Activated CD8-positive, alpha-beta T cell treated with anti-CD3 and anti-CD28 coated beads for 36 hours (primary cell): ENCODE data around the gene SVIL. TPM values are rescaled to one million over a fixed set of nuclear protein-coding genes. Genes with fewer than 3 reads are reported as not detected.

Experiments used
- ATAC-seq: fragments of 200-7000 bp; cut with Tn5 transposase; one replicate; pipeline ENCODE4 v1.10.0; 2021; ENCODE audit warnings: mild to moderate bottlenecking, moderate library complexity
- CTCF ChIA-PET: fragments of 350-600 bp; sonication (Branson Sonifier 250); formaldehyde crosslinking; loops from one replicate; lab custom pipeline; 2021; ENCODE audit warnings: antibody characterized with exemption; lab: Charles Lee
- POLR2A ChIA-PET: fragments of 350-600 bp; sonication (Branson Sonifier 250); formaldehyde crosslinking; loops from one replicate; lab custom pipeline; 2021; ENCODE audit warnings: antibody characterized with exemption; lab: Charles Lee
- DNase-seq: peaks from one replicate; pipeline ENCODE4 v3.0.0-alpha.2; 2020
- H3K27ac Mint-ChIP-seq: one replicate; pipeline ENCODE4 v1.8.0; 2021; ENCODE audit warnings: mild to moderate bottlenecking, mixed read lengths
- H3K27me3 Mint-ChIP-seq: one replicate; pipeline ENCODE4 v1.8.0; 2021; ENCODE audit warnings: mixed read lengths
- H3K36me3 Mint-ChIP-seq: one replicate; pipeline ENCODE4 v1.8.0; 2021; ENCODE audit warnings: low read depth, mixed read lengths
- H3K4me1 Mint-ChIP-seq: one replicate; pipeline ENCODE4 v1.8.0; 2021; ENCODE audit warnings: low read depth, mixed read lengths
- H3K4me3 Mint-ChIP-seq: one replicate; pipeline ENCODE4 v1.8.0; 2021; ENCODE audit warnings: mild to moderate bottlenecking, moderate library complexity, mixed read lengths
- H3K9me3 Mint-ChIP-seq: one replicate; pipeline ENCODE4 v1.8.0; 2021; ENCODE audit warnings: mixed read lengths
- intact Hi-C: fragments of 100-400 bp; cut with micrococcal nuclease; formaldehyde crosslinking; loops from one replicate; pipeline ENCODE4 v1.10.0; 2022
- total RNA-seq, 2 experiments: library from RNA; stranded (reverse); gene quantifications; one replicate each; pipeline ENCODE4 v1.2.3, GENCODE V29; 2021
- TF ChIP-seq, protein P1 (sequence below): fragments of 200-600 bp; IDR thresholded peaks from one replicate; pipeline ENCODE4 v1.8.0; 2022; ENCODE audit warnings: antibody characterized with exemption, mild to moderate bottlenecking

Gene SVIL
- total RNA-seq, 2 experiments from 2014 or later, result 7.9 to 8.9 TPM

DNA sequence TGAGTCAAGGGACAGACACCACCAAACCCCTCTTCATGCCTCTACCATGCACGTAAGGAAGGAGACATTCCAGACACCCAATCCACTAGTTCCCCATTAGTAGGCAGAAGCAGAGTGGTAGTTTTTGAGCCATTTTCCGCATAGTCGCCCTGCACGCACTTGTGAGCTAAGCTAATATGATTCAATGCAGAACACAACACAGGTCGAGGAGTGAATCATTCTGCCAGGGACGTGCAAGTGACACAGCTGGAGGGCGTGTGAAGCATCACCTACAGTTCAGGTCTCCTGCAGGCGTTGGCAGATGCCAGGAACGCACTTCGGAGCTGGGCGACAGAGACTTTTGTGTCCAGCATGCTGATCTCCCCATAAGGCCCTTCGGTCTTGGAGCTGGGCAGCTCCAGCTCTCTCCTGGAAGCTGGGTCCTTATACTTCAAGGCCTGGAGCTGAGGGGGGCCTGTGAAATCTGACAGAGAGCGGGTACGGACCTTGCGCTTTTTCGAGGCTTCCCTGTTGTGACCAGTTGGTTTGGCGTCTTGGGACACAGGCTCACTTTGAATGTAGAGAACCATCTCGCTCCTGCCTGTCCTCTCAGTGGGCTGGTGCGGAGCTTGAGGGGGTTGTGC, 102.4 kb downstream of the SVIL start:
- H3K9me3 Mint-ChIP-seq, result no peaks in the 10 kb centered on the region
- no peaks in the 10 kb centered on the region for H3K27me3 Mint-ChIP-seq
- no peak overlapping the region for H3K4me3 Mint-ChIP-seq
- no peak for DNase-seq
- H3K4me1 Mint-ChIP-seq, result peaks cover 2% of the 10 kb centered on the region
- CTCF ChIA-PET, result interaction anchor here (1.1 to 1.7 kb wide), 2 partner anchors 15 to 21 kb away, joined by 3 to 5 read pairs; no protein-coding TSS in a partner anchor
- POLR2A ChIA-PET, result no interaction called here
- TF ChIP-seq, protein P1, sequence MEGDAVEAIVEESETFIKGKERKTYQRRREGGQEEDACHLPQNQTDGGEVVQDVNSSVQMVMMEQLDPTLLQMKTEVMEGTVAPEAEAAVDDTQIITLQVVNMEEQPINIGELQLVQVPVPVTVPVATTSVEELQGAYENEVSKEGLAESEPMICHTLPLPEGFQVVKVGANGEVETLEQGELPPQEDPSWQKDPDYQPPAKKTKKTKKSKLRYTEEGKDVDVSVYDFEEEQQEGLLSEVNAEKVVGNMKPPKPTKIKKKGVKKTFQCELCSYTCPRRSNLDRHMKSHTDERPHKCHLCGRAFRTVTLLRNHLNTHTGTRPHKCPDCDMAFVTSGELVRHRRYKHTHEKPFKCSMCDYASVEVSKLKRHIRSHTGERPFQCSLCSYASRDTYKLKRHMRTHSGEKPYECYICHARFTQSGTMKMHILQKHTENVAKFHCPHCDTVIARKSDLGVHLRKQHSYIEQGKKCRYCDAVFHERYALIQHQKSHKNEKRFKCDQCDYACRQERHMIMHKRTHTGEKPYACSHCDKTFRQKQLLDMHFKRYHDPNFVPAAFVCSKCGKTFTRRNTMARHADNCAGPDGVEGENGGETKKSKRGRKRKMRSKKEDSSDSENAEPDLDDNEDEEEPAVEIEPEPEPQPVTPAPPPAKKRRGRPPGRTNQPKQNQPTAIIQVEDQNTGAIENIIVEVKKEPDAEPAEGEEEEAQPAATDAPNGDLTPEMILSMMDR, result no peak
- ATAC-seq, result no peak
- H3K27ac Mint-ChIP-seq, result no peak overlapping the region
- H3K36me3 Mint-ChIP-seq, result peaks cover 3% of the 10 kb centered on the region
- intact Hi-C loops, result no loop called here

DNA sequence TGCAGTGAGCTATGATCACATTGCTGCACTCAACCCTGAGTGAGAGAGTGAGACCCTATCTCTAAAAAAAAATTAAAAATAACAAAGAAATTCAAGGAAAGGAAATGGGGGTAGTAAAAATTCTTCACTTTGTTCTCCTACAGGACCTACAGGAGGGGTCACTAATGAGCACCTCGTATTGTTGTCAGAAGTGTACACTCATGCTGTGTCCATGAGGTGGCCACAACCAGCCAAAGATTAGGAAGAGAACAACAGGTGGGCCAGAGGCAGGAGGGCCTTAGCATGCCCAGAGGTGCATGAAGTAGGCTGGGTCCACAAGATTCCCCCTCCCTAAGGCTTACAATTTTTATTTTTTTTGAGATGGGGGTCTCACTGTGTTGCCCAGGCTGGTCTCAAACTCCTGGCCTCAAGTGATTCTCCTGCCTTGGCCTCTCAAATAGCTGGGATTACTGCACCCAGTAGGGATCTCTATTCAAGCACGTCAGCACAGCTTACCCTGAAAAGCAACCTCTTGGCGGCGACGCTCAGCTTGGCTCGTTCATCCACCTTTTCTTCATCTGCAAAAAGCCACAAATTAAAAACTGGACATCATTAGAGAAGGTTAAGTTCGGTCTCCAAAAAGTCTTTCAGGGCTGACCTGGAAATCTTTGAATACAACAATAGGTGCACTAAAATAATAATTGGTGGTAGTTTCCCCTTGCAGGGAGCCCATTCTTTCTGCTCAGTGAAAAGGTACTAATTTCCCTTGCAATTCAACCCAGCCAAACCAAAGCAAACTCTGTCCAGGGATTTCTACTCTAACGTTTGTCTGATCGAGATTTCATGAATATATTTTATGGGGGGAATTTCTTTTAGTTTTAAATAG, 104.4 kb downstream of the SVIL start:
- Mint-ChIP-seq H3K4me1 (no peaks in the 10 kb centered on the region), H3K9me3 (no peaks in the 10 kb centered on the region), H3K27ac (no peak overlapping the region), H3K4me3 (no peak overlapping the region), H3K27me3 (no peaks in the 10 kb centered on the region), H3K36me3 (peaks cover 3% of the 10 kb centered on the region)
- DNase-seq, result no peak
- intact Hi-C loops, result no loop called here
- no peak for ATAC-seq
- ChIA-PET CTCF (no interaction called here), POLR2A (no interaction called here)
- TF ChIP-seq, protein P1, result no peak

DNA sequence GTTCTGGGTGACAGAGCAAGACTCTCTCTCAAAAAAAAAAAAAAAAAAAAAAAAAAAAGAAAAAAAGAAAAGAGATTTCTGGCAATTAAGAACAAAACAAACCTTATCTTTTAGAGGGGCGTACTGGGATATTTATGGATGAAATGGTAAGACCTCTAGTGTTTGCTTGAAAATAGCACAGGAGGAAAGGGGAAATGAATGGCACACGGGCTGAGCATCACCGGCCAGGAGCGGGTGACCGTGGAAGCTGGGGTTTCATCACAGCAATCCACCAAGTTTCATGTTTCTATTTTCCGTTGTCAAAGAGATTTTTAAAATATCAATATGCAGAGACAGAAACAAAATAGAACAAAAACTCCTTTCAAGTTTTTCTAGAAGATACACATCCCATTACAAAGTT, 105.6 kb downstream of the SVIL start:
- ChIA-PET CTCF (interaction anchor here (1.0 kb wide), 1 partner anchor 62 kb away, joined by 3 read pairs; no protein-coding TSS in a partner anchor), POLR2A (no interaction called here)
- Mint-ChIP-seq H3K27ac (no peak overlapping the region), H3K9me3 (no peaks in the 10 kb centered on the region), H3K36me3 (peaks cover 3% of the 10 kb centered on the region), H3K27me3 (no peaks in the 10 kb centered on the region), H3K4me3 (no peak overlapping the region), H3K4me1 (no peaks in the 10 kb centered on the region)
- intact Hi-C loops, result no loop called here
- DNase-seq (no peak), ATAC-seq (no peak)
- TF ChIP-seq, protein P1, result no peak

DNA sequence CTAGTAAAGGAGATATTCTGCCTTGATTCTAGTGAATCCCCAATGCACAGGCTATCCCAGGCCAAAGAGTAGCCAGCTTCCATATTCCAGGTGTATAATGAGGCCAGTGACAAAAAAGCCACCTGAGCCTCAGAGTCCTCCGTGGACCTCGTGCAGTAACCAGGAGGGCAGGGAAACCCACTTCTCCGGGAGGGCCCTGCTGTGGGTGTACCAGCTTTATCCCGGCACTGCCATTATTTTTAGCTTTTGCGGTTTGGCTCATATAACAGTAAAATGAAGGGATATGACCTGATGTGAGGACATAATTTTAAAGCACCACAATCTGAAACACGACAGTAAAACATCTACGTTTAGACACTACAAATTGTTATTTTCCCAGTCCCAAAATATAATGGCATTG, 109.0 kb downstream of the SVIL start:
- TF ChIP-seq, protein P1, result no peak
- ATAC-seq (no peak), DNase-seq (no peak)
- POLR2A ChIA-PET, result no interaction called here
- Mint-ChIP-seq H3K27me3 (no peaks in the 10 kb centered on the region), H3K9me3 (no peaks in the 10 kb centered on the region), H3K27ac (no peak overlapping the region), H3K36me3 (peaks cover 9% of the 10 kb centered on the region), H3K4me3 (no peak overlapping the region), H3K4me1 (peaks cover 2% of the 10 kb centered on the region)
- CTCF ChIA-PET, result interaction anchor here (0.8 to 1.6 kb wide), 3 partner anchors 8 to 80 kb away, joined by 3 to 8 read pairs (median 3); no protein-coding TSS in a partner anchor
- intact Hi-C loops, result no loop called here
